Putamen (tissue), 1 donor: ENCODE measurements around the gene YIF1A.
"Not testable (repeated sequence)": the region's sequence is repeated elsewhere in the genome, so short reads cannot be mapped to it uniquely, and the experiment has no call there.

Source experiments
- DNase-seq: peaks from one replicate; pipeline ENCODE4 v3.0.0-alpha.2; 2016; ENCODE audit warnings: low spot score

YIF1A gene

DNA sequence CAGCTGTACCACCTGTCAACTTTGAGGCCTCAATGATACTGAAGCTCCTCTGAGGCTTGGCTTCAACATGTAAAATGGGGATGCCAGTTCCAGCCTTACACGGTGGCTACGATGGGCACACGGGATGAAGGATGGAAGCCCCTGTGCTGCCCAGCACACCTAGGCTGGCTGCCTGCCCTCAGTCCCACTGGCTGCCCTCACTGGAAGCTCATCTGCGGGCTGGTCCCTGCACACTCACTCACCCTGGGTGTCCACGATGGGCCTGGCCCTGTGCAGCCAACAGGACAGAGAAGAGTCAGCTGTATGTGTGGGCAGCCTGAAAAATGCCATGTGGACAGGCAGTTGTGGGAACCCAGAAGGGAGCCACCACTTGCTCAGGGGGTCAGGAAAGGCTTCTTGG, 2.2 kb downstream of the YIF1A start:
- no peak for DNase-seq

GRCh38 chr11:66285250-66285947, 3.5 kb downstream of the YIF1A start:
- DNase-seq = no peak

- no peak for DNase-seq
Measured at GRCh38 chr11:66284526-66285078, 4.3 kb downstream of the YIF1A start.

- no peak for DNase-seq
Measured at GRCh38 chr11:66283461-66284105, 5.4 kb downstream of the YIF1A start.

GRCh38 chr11:66282468-66283455, 6.2 kb downstream of the YIF1A start:
- DNase-seq = peak; percentile 98

DNA sequence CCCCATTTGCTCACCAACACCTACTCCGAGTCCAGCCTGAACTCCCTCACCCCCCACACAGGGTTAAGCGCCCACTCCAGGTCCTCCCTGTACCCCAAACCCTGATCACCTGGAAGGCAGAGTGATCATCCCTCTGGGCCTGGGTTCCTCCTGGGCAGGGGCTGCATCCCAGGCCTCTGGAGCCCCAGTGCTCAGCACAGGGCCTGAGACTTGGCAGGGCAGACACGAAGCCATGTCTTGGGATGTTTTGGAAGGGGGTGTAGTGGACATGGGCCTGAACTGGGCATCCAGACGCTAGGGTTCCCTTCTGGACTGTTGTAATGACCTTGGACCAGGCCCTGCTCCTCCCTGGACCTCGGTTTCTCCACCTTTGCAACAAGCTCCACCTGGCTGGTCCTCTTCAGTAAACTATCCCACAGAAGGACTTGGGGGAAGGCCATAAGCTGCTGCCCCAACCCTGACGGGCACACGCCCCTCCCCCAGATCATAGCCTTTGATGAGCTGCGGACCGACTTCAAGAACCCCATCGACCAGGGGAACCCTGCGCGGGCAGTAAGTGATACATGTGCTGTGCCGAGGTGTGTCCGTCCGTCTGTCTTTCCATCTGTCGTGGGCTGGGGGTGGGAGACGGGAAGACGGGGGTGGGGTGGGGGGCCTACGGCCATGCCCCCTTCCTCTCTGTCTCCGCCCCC, 7.0 kb downstream of the YIF1A start:
- DNase-seq = no peak

DNA sequence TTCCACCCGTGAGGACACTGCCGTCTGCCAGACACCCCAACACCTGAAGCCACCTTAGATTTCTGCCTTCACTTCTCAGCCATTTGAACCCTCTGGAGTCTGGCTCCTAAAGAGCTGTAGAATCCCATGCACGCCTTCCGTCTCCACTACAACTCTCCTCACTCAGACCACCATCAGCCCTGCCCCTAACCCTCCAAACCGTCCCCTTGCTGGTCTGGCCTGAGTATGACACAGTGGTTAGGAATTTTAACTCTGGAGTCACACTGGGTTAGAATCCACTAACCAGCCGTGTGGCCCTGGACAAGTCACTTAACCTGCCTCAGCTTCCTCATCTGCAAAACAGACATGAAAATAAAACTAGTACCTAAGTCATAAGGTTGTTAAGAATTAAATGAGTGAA, 7.9 kb downstream of the YIF1A start:
- DNase-seq = no peak

DNA sequence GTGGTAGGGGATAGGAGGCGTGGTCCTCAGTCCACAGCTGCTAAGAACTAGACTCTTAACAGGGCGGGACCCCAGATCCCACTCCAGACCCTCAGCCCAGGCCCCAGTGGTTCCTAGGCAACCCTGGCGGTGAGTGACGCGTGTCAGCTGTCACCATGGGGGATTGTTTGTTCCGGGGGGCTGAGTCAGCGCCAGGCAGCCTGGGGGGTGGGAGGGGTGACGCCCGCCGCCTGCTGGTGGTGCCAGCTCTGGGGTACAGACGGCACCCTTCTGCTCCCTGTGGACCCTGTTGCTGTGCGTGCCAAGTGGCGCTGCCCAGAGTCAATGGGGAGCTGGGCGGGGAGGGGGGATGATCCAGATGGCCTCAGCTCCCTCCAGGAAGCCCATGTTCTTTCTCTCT, 8.5 kb downstream of the YIF1A start:
- DNase-seq = no peak

GRCh38 chr11:66279092-66279734, 9.7 kb downstream of the YIF1A start:
- no peak for DNase-seq

DNA sequence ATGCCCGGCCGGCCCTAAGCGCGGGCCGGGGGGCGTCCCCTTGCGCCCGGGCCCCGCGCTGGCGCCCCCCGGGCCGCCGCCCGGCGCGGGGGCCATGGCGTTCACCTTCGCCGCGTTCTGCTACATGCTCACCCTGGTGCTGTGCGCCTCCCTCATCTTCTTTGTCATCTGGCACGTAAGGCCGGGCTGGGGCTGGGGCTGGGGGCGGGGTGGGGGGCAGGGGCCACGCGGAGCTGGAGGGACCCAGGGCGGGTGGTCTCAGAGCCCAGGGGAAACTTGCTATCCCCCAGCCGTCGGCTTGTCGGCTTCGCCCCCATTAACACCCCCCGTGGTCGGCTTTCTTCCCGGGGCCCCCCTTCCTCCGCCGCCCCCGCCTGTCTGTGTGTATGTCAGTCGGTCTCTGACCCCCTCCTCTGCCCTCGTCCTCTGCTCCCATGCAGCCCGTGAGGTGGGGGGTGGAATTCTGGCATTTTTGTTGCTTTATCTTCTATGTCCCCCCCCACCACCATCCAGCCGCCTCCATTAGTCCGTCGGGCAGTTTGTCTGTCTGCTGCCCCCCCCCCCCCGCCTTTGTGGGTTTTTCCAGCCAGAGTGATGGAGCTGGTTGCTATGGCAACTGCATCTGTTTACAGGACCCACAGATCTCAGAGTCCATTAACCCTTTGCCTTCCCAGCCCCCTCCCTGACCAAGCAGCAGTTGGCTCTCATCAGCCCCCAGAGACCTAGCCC, 10.4 kb downstream of the YIF1A start:
- DNase-seq = no peak

- DNase-seq = no peak
Measured at GRCh38 chr11:66277471-66278362, 11.2 kb downstream of the YIF1A start, which contains the start of gene CNIH2. Gene CNIH2, plus strand, starts transcription at chr11:66278175. Its CDS starts 282 bp downstream, at chr11:66278457.

GRCh38 chr11:66277064-66277463, 11.9 kb downstream of the YIF1A start:
- not testable (repeated sequence) for DNase-seq

DNA sequence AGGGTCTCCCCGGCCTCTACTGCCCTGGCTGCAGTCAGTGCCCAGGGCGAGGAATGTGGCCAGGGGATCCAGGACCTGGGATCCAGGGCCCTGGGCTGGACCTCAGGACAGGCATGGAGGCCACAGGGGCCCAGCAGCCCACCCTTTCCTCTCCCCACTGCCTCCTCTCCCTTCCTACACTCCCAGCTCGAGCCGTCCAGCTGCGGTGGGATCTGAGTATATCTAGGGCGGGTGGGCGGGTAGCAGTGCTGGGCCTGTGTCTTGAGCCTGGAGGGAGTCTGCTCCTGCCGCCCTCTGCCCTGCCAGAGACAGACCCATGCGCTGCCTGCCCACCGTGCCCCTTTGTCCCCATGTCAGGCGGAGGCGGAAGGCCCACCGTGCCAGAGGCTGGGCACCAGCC, 12.3 kb downstream of the YIF1A start:
- DNase-seq = not testable (repeated sequence)

DNA sequence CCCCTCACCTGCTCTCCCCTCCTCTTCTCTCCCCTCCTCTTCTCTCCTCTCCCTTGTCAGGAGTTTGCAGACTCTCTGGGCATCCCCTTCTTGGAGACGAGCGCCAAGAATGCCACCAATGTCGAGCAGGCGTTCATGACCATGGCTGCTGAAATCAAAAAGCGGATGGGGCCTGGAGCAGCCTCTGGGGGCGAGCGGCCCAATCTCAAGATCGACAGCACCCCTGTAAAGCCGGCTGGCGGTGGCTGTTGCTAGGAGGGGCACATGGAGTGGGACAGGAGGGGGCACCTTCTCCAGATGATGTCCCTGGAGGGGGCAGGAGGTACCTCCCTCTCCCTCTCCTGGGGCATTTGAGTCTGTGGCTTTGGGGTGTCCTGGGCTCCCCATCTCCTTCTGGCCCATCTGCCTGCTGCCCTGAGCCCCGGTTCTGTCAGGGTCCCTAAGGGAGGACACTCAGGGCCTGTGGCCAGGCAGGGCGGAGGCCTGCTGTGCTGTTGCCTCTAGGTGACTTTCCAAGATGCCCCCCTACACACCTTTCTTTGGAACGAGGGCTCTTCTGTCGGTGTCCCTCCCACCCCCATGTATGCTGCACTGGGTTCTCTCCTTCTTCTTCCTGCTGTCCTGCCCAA, 12.8 kb downstream of the YIF1A start:
- DNase-seq = no peak

GRCh38 chr11:66275396-66275795, 13.5 kb downstream of the YIF1A start:
- DNase-seq = no peak

GRCh38 chr11:66274219-66274618, 14.7 kb downstream of the YIF1A start:
- DNase-seq = no peak

DNA sequence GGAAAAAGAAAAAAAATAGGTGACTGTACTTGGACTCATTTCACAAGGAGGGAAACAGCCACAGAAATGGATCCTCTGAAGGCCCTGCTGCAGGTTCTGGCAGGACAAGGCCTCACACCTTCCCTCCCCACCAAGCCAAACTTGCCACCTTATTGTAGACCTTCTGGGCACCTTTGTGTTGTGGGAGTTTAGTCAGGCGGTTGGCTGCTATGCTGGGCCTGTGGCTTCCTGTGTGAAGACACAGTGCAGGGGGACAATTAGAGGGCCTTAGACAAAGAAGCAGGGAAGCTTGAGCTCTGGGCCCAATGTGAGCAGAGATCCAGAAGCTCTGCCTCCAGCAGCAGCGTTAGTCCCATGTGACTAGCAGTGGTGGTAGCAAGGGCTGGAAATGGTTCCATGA, 16.3 kb downstream of the YIF1A start:
- no peak for DNase-seq

DNA sequence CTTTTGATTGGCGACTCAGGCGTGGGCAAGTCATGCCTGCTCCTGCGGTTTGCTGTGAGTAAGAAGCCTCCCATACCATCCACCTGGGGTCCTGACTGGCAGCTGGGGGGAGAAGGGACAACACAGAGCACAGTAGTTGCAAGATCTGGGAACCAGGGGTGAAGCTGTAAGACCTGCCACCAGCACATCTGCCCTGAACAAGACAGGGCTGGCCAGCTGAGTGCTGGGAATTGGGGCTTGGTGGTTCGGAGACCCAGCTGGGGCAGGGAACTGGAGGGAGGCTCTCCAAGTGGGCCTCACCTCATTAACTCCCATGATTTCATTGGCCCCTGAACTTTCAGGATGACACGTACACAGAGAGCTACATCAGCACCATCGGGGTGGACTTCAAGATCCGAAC, 17.1 kb downstream of the YIF1A start:
- no peak for DNase-seq
